GM19452 (cell line): Measurements from ENCODE around the gene CNTN1.

Experiments
- ATAC-seq: cut with Tn5 transposase; IDR thresholded peaks from one replicate; pipeline ENCODE4 v1.9.1; 2021; ENCODE audit not compliant: unreplicated experiment

CNTN1 gene

DNA sequence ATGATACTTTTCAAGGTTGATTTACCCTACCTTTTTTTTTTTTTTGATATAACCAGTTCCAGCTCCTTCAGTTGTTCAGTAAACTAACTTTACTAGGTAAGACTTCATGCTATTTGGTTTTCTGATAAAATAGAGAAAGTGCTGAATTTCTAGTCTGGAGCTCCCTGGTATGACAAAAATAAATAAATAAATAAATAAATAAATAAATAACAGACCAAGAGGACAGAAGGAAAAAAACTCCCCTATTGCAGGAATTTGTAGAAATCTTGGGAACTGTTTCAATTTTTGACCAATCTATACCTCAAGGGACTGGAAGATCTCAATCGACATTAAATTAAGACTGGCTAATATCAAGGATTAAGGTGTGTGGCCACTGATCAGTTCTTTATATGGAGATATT, 265.2 kb downstream of the CNTN1 start:
- ATAC-seq: no peak

DNA sequence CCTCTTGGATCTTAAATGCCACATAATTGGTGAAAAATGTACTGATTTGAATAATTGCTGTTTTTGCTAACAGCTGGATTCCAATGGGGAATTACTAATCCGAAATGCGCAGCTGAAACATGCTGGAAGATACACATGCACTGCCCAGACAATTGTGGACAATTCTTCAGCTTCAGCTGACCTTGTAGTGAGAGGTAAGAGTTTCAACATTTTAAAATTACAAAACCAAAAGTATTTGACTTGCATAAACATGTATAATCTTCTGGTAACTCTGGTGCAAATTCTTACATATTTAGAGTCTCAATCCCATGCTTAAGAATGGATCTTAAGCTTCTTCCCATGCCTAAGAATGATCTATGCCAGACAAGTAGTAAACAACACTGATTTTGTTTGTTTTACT, 266.8 kb downstream of the CNTN1 start:
- ATAC-seq: no peak

GRCh38 chr12:40963751-40964150, 271.5 kb downstream of the CNTN1 start:
- no peak for ATAC-seq

- ATAC-seq: no peak
These were observed 277.6 kb downstream of the CNTN1 start for GRCh38 chr12:40969796-40970195.

DNA sequence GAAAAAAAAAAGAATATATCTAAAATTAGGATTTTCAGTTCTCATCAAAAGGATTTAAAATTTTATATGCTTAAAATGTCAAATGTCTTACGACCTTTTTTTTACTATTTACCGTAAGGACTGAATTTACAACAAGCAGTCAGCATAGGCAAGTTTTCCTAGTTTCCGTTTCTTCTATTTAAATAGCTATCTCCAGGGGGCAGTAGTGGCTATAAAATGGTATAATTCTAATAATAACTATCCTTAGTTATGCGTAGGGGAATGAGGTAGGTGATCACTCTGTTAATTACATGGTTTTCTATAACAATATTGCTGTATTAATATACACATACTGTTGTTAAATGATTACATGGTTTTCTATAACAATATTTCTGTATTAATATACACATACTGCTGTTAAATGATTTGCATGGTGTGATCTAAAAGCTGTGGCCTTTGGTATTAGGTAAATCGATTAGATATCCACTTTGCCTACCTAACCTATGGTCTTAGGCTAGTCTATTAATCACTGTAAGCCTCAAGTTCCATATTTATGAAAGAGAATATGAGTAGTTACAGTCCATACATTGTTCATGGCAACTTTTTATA, 278.2 kb downstream of the CNTN1 start:
- no peak for ATAC-seq

DNA sequence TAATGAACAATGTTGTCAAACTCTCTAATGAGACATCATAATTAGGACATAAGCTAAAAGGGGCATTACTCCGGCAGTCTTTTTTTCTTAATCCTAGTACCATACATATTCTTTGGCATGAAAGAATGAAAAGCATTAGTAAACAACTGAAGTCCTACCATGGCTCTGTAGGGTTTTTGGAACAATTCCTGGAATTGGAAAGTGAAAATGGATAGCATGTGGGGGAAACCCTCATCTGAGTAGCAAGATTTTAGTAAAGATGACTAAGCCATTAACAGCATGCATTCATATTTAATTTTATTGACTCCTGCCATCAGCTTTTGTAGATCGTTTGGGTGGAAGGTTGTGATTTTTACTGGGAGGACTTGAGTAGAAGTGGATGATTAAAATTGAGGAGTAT, 279.7 kb downstream of the CNTN1 start:
- no peak for ATAC-seq

DNA sequence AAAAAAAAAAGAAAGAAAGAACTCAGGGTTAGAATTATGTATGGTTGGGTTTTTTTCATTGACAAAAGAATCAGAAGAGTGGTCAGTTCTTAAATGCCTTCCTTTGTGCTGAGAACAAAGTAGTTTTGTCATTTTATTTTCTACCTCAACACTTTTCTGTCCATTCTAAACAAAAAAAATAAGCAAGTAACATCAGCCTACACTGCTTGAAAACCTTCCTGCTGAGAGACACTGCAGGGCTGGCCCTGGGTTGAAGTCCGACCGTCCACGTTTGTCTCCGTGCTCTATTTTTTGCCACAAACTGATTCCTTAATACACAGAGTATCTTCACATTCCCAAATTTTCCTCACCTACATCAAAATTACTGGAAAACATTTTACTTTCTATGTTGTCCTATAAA, 284.3 kb downstream of the CNTN1 start:
- no peak for ATAC-seq

- no peak for ATAC-seq
These were observed 288.3 kb downstream of the CNTN1 start for GRCh38 chr12:40980427-40980961.

DNA sequence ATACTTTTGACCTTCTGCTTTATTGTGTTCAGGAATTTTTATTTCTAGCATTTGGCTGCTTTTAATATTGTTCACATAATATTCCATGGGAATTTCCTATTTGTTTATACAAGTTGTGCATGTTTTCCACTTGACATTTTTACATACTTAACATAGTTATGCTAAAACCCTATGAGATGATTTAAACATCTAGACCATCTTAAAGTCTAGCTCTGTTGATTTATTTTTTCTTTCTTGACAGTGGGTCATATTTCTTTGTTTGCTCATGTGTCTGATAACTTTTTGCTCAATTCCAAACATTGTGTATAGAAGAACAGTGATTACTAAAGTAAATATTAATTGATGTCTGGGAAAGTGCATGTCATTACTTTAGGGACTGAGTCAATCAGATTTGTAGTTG, 293.8 kb downstream of the CNTN1 start:
- no peak for ATAC-seq

GRCh38 chr12:40988355-40988754, 296.1 kb downstream of the CNTN1 start:
- no peak for ATAC-seq

- no peak for ATAC-seq
These were observed 296.6 kb downstream of the CNTN1 start for GRCh38 chr12:40988824-40989223.

DNA sequence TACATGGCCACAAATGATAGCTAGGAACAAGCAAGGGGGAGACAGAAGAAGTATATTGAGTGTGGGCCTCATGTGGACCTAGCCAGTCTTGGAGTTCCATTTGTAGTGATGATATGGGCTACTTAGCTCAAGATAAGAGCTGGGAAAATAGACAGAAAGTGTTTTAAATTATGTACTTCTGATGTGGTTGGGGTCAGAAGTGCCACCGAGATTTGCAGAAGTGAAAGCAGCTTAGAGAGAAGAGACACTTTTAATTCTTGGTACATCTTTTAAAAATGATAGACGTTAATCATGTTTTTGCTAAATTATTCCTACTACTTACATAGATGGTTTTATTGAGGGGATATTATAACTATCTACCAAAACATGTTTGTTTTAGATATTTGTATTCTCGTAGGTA, 297.5 kb downstream of the CNTN1 start:
- ATAC-seq: no peak

GRCh38 chr12:40992158-40992557, 299.9 kb downstream of the CNTN1 start:
- ATAC-seq: no peak

DNA sequence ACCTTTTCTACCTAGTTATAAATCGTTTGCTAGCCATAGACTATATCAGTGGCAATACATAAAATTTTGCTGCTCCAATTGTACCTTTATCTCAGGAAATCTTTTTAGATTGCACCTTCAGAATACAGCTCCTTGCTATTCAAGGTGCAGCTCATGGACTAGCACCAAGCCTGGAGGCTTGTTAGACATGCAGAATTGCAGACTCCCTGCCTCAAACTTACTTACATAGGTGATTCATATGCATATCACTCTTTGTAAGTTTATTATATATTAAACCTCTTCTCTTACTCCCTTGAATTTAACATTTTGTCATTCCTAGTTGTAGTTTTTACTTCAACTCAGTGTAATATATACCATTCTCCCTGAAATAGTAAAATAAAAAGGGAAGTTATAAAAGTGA, 300.4 kb downstream of the CNTN1 start:
- ATAC-seq: no peak

- ATAC-seq: no peak
These were observed 300.9 kb downstream of the CNTN1 start for GRCh38 chr12:40993158-40993557.

GRCh38 chr12:40996091-40996490, 303.9 kb downstream of the CNTN1 start:
- ATAC-seq: no peak

GRCh38 chr12:40999210-40999609, 307.0 kb downstream of the CNTN1 start:
- ATAC-seq: no peak

GRCh38 chr12:41008472-41008871, 316.2 kb downstream of the CNTN1 start:
- no peak for ATAC-seq

GRCh38 chr12:41011939-41012338, 319.7 kb downstream of the CNTN1 start:
- no peak for ATAC-seq

DNA sequence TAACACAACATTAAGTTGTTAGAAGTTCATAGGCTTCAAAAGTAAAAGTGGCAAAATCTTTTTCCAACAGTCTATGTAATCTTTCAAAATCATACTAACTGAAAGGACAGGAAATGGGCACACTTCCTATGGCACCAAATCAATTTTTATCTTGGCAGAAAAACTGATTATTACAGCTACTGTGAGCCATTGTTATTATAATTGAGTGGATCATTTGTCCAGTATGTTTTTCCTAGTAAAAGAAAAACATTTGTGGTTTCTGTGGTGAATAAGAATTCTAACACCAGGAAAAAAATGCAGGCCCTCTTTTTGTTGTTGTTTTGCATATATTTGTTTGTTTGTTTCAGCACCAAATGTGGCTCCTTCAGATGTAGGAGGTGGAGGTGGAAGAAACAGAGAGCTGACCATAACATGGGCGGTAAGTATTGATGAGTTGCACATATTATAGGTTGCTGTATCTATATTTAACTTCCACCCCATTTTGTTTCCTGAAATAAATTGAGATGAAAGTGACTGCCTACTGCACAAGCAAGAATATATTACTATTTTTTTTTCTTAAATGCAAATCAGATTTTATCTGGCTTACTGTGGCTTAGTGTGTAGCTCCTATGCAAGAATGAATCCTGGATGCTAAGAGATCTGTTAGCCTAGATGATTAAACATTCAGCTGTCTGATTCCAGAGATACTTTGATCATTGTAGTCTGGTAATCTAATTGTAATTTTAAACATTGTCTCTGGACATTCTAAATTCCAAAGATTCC, 321.8 kb downstream of the CNTN1 start:
- ATAC-seq: no peak

- ATAC-seq: no peak
These were observed 322.4 kb downstream of the CNTN1 start for GRCh38 chr12:41014643-41015020.

DNA sequence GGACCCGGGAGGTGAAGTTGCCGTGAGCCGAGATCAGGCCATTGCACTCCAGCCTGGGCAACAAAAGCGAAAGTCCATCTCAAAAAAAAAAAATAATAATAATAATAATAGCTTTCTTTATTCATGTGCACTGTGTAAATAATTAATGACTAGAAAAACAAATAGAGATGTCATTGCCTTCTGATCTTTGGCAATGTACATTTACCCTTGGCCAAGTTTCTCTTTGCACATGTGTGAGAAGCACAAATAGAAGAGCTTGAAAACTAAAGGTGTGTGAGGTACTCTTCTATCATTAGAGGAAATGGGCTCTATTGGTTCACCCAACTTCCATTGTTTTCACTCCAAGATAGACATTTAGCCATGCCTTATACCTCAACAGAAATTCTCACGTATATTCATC, 325.8 kb downstream of the CNTN1 start:
- ATAC-seq: no peak

DNA sequence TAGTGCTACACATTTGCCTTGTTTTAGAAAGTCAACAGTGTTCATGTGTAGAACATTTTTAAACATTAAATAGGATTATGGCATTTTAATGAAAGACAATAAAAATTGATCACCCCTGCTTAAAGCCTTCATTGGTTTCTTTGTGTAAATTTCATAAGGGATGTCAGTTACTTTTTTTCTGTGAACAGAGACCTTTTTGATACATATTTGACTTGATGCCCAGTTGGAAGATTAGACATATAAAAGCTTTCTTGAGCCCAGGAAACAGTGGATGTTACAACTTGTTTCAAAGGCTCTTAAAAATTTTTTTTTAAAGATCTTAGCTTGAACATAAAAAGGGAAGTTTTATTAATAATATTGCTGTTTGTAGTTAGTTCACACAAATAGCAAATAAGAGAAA, 327.2 kb downstream of the CNTN1 start:
- no peak for ATAC-seq
